Spleen (tissue), 11 donors: ENCODE measurements around the gene SYT13. TPM values are rescaled to one million over a fixed set of nuclear protein-coding genes. Genes with fewer than 3 reads are reported as not detected.

Experiments used
- DNase-seq: peaks from one replicate; pipeline ENCODE4 v3.0.0-alpha.2; 2020
- H3K27ac ChIP-seq, 8 donors: fragments of 200-600 bp; sonication (generic) in 7 of 8; 1 replicate in 4 of 8; 2 replicates in 4 of 8; pipeline versions ENCODE4 v1.5.0 to v1.8.0; 2016 to 2021; ENCODE audit warnings: inconsistent platforms in 4 of 8, mild to moderate bottlenecking in 4 of 8, moderate library complexity in 1 of 8
- H3K27me3 ChIP-seq, 7 donors: fragments of 200-600 bp; sonication (generic) in 6 of 7; replicated peaks in 1 of 7; 1 replicate in 4 of 7; 2 replicates in 3 of 7; pipeline versions ENCODE4 v1.5.0 to v1.8.0; 2016 to 2021; ENCODE audit warnings: inconsistent platforms in 3 of 7, mild to moderate bottlenecking in 1 of 7
- H3K36me3 ChIP-seq, 6 donors: fragments of 200-600 bp; sonication (generic) in 5 of 6; 1 replicate in 4 of 6; 2 replicates in 2 of 6; pipeline versions ENCODE4 v1.5.0 to v1.8.0; 2016 to 2021; ENCODE audit warnings: inconsistent platforms in 2 of 6
- H3K4me1 ChIP-seq, 6 donors: fragments of 200-600 bp; sonication (generic) in 5 of 6; 1 replicate in 3 of 6; 2 replicates in 3 of 6; pipeline versions ENCODE4 v1.5.0 to v1.8.0; 2016 to 2021; ENCODE audit warnings: inconsistent platforms in 3 of 6
- H3K4me3 ChIP-seq, 8 donors: fragments of 200-600 bp; sonication (generic) in 7 of 8; 1 replicate in 4 of 8; 2 replicates in 4 of 8; pipeline versions ENCODE4 v1.5.0 to v1.8.0; 2016 to 2021; ENCODE audit warnings: inconsistent platforms in 4 of 8, mild to moderate bottlenecking in 4 of 8, moderate library complexity in 2 of 8
- H3K9me3 ChIP-seq, 8 donors: fragments of 200-600 bp; sonication (generic) in 7 of 8; 1 replicate in 4 of 8; 2 replicates in 4 of 8; pipeline versions ENCODE4 v1.5.0 to v1.8.0; 2016 to 2021; ENCODE audit warnings: inconsistent platforms in 4 of 8
- POLR2A ChIP-seq, 3 donors: fragments of 450-650 bp; IDR thresholded peaks; one replicate each; pipeline ENCODE4 v1.5.1; 2017; ENCODE audit warnings: antibody characterized with exemption in 3 of 3, mild to moderate bottlenecking in 1 of 3
- POLR2AphosphoS5 ChIP-seq, 3 donors: sonication (generic); formaldehyde crosslinking; IDR thresholded peaks; one replicate each; pipeline ENCODE4 v1.5.1; 2017; ENCODE audit warnings: antibody characterized with exemption in 3 of 3
- WGBS, 5 donors: extraction: QIAGEN DNeasy Blood & Tissue Kit in 3 of 5; methylation state at CpG; one replicate each; pipeline versions ENCODE4 v1.1.5 to v1.1.7; 2013 to 2018; 5-methylcytosine and 5-hydroxymethylcytosine counted together
- intact Hi-C: fragments of 100-400 bp; cut with DNase I; formaldehyde crosslinking; loops from one replicate; pipeline ENCODE4 v1.15.0; 2023; ENCODE audit warnings: low total_unique reads
- polyA plus RNA-seq, 3 donors: library from polyadenylated mRNA; stranded (reverse); fragments of 200-250 nt; gene quantifications; one replicate each; pipeline ENCODE4 v1.2.1, GENCODE V29; 2013
- total RNA-seq, 7 donors: library from RNA; depleted of rRNA in 3 of 7; stranded (reverse); fragments of >200 nt in 3 of 7; fragmentation: NEBNext Ultra II Directional in 4 of 7; extraction: Animal tissue kit (Norgen Biotek cat#: 25700) in 4 of 7; gene quantifications; one replicate each; pipeline versions ENCODE4 v1.1.0 to v1.2.1, GENCODE V29; 2016 to 2021
- TF ChIP-seq, protein P1 (sequence below), 11 experiments: fragments of 200-600 bp in 7 of 11; fragments of 450-650 bp in 4 of 11; sonication (generic) in 4 of 11; IDR thresholded peaks in 8 of 11; conservative IDR thresholded peaks in 3 of 11; 1 replicate in 7 of 11; 2 replicates in 4 of 11; pipeline versions ENCODE4 v1.4.0 to v1.8.0; 2016 to 2021; ENCODE audit warnings: antibody characterized with exemption in 11 of 11, inconsistent platforms in 4 of 11, mild to moderate bottlenecking in 1 of 11
- donor health status: healthy with polysubstance abuse.
- donor health status: DM: no; HTN: no; CAD: no; lungs with moderate emphysema.
- donor health status: DM: no; HTN: no; CAD: no.
- donor health status: Bipolar disorder and iron deficiency.
- donor health status: healthy.
- donor health status: DM: no; HTN: no; CAD: no.
- donor health status: DM: yes; HTN: yes; CAD: no.

Gene SYT13
- total and polyA plus RNA-seq, 10 donors = 0.02 to 0.64 (median 0.10) TPM; not detected in 2

DNA sequence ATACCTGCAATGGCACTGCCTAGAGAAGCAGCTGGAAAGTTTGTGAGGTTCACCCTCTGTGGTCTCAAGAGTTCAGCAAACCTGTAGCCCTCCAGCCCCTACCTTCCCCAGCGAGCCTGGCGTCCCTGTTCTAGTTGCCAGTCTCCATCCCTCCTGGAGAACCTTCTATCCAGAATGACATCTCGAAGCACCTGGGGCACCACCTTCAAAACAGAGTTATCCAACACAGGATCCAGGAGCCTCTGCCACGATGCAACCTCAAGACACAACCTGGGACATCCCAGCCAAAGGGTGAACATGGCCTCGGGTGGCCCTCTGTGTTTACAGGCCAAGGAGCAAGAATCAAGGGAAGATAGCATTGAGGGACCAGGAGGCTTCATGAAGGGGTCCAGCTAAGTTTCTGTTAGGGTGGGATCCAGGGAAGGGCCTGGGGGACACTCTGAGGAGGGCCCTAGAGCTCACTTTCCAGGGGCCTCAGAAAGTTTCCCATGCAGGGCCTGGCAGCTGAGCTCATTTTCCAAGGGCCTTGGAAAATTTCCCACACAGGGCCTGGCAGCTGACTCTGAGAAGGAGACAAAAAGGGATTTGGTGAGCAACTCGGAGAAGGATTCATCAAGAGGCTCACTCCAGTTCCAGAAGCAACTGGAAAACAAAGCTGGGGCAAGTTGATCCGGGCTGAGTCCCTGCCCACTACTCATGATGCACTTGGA lies 36.9 kb upstream of the SYT13 start:
- Histone ChIP-seq H3K4me3 (no peak overlapping the region), H3K27me3 (peaks cover 0 to 32% (median 0%) of the 10 kb centered on the region in 7 donors), H3K9me3 (peaks cover 0 to 14% (median 10%) of the 10 kb centered on the region in 8 donors), H3K4me1 (no peaks in the 10 kb centered on the region), H3K27ac (no peak overlapping the region), H3K36me3 (no peaks in the 10 kb centered on the region)
- WGBS, 5 donors = 65 to 79% (median 74%) methylated on average over 5 to 7 of the region's 7 CpGs
- intact Hi-C loops = no loop called here
- TF ChIP-seq, protein P1, sequence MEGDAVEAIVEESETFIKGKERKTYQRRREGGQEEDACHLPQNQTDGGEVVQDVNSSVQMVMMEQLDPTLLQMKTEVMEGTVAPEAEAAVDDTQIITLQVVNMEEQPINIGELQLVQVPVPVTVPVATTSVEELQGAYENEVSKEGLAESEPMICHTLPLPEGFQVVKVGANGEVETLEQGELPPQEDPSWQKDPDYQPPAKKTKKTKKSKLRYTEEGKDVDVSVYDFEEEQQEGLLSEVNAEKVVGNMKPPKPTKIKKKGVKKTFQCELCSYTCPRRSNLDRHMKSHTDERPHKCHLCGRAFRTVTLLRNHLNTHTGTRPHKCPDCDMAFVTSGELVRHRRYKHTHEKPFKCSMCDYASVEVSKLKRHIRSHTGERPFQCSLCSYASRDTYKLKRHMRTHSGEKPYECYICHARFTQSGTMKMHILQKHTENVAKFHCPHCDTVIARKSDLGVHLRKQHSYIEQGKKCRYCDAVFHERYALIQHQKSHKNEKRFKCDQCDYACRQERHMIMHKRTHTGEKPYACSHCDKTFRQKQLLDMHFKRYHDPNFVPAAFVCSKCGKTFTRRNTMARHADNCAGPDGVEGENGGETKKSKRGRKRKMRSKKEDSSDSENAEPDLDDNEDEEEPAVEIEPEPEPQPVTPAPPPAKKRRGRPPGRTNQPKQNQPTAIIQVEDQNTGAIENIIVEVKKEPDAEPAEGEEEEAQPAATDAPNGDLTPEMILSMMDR (IDR thresholded peaks at IDR 0.05 in 8 of 11, conservative IDR thresholded peaks at IDR 0.05 in 3 of 11) = no peak
- TF ChIP-seq POLR2A (IDR thresholded peaks at IDR 0.05) (no peak), POLR2AphosphoS5 (IDR thresholded peaks at IDR 0.05) (no peak)
- no peak for DNase-seq

DNA sequence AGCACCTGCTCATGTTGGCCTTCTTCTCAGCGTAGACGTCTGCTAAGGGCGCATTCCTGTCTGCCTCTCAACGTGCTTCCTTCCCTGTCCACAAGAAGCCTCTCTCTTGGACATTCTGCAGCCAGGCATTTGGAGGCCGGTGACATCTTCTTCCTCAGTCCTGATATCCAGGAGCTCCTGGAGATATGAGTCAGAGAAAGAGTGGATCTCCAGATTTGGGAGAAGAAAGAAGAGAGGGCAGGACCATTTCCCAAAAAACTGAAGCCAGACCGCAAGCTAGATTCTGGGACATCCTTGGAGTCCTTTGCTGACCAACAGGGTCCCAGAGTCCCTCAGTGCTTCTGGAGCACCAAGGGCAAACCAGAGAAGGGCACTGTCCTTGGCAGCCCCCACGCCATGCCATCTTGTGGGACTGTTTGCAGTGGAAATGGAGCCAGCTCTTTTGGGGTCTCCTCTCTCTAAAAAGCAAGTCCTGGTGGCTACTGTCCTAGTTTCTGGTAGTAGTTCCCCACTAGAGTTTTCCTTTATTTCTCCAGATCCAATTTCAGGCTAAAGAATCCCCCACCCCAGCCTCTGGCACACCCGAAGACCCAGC lies 36.1 kb upstream of the SYT13 start:
- Histone ChIP-seq H3K36me3 (no peaks in the 10 kb centered on the region), H3K4me1 (no peaks in the 10 kb centered on the region), H3K9me3 (peaks cover 0 to 8% (median 4%) of the 10 kb centered on the region in 8 donors), H3K27me3 (peaks cover 0 to 33% (median 0%) of the 10 kb centered on the region in 7 donors), H3K4me3 (no peak overlapping the region), H3K27ac (no peak overlapping the region)
- TF ChIP-seq, protein P1 (IDR thresholded peaks at IDR 0.05 in 8 of 11, conservative IDR thresholded peaks at IDR 0.05 in 3 of 11) = no peak
- TF ChIP-seq POLR2AphosphoS5 (IDR thresholded peaks at IDR 0.05) (no peak), POLR2A (IDR thresholded peaks at IDR 0.05) (no peak)
- intact Hi-C loops = no loop called here
- no peak for DNase-seq
- 66 to 82% (median 74%) methylated on average over 8 of the region's 8 CpGs for WGBS, 5 donors

DNA sequence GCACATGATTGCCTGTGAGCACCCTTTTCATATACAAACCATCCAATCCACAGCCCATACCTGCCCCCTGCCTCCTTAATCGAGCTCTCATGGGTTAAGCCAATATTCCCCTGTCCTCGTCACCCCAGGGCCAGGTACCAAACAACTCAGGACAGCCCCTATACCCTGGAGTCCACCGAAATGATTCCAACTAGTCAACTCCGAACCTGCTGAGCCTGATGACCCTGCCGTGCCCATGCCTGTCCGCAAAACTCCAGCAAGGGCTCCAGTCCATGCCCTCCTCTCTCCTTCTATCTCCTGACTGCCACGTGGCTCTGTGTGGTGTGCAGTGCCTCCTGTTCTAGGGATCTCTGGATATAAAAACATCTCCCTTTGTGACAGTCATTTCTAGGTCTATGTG lies 35.5 kb upstream of the SYT13 start:
- no peak overlapping the region for H3K4me3 ChIP-seq
- no peak overlapping the region for H3K27ac ChIP-seq
- 80 to 89% (median 85%) methylated on average over 7 of the region's 7 CpGs for WGBS, 5 donors
- no peak for DNase-seq
- no peak for TF ChIP-seq POLR2A (IDR thresholded peaks at IDR 0.05)
- no peak for TF ChIP-seq POLR2AphosphoS5 (IDR thresholded peaks at IDR 0.05)
- TF ChIP-seq, protein P1 (IDR thresholded peaks at IDR 0.05 in 8 of 11, conservative IDR thresholded peaks at IDR 0.05 in 3 of 11) = no peak
- no peaks in the 10 kb centered on the region for H3K36me3 ChIP-seq
- intact Hi-C loops = no loop called here
- H3K27me3 ChIP-seq = peaks cover 0 to 37% (median 0%) of the 10 kb centered on the region in 7 donors
- peaks cover 0 to 2% (median 0%) of the 10 kb centered on the region in 8 donors for H3K9me3 ChIP-seq
- no peaks in the 10 kb centered on the region for H3K4me1 ChIP-seq

DNA sequence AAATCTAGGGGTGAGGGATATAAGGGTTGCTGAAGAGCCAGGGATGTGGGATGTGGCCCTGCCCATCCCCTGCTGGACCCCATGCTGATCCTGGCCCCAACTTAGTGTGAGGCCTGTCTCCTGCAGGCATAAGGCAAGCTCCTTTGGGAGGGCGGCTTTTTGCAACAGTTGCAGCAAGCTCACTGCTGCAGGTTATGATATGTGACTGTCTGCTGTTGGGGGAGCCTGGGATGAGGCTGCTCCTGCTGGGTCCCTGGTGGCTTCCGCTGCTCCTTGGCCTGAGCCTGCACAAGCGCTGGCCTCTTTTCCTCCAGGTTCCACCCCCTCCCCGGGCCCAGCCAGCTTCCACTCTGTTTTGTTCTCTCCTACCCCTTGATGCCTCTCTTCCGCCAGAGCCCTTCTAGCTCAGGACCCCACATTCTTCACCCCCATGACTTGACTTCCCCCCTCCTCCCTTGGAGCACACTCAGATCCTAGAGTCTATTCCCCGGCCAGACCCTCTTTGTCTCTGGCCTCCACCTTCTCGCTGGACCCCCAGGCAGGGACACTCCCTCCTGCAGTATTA lies 35.0 kb upstream of the SYT13 start:
- intact Hi-C loops = no loop called here
- Histone ChIP-seq H3K27ac (no peak overlapping the region), H3K27me3 (peaks cover 0 to 40% (median 0%) of the 10 kb centered on the region in 7 donors), H3K4me1 (no peaks in the 10 kb centered on the region), H3K36me3 (no peaks in the 10 kb centered on the region), H3K9me3 (no peaks in the 10 kb centered on the region), H3K4me3 (no peak overlapping the region)
- TF ChIP-seq, protein P1 (IDR thresholded peaks at IDR 0.05 in 8 of 11, conservative IDR thresholded peaks at IDR 0.05 in 3 of 11) = no peak
- TF ChIP-seq POLR2AphosphoS5 (IDR thresholded peaks at IDR 0.05) (no peak), POLR2A (IDR thresholded peaks at IDR 0.05) (no peak)
- DNase-seq = no peak
- WGBS, 5 donors = 74 to 89% (median 84%) methylated on average over 7 of the region's 7 CpGs
